OCI-LY7 (cell line): ENCODE data around the gene LDLRAD2. TPM values are rescaled to one million over a fixed set of nuclear protein-coding genes. Genes with fewer than 3 reads are reported as not detected.
"Not testable (repeated sequence)": the region's sequence is repeated elsewhere in the genome, so short reads cannot be mapped to it uniquely, and the experiment has no call there.

Source experiments
- BruUV-seq: library from RNA; stranded (reverse); fragments of 400-500 nt; replicated peaks from 2 replicates; lab custom pipeline; 2021; lab: Mats Ljungman, UMichigan
- CTCF ChIA-PET: fragments of 300-600 bp; sonication (Branson Sonifier 250); formaldehyde crosslinking; loops from one replicate; lab custom pipeline; 2022; ENCODE audit warnings: antibody characterized with exemption; ENCODE audit not compliant: unreplicated experiment; lab: Charles Lee
- POLR2A ChIA-PET: fragments of 300-600 bp; sonication (Branson Sonifier 250); formaldehyde crosslinking; loops from one replicate; lab custom pipeline; 2022; ENCODE audit warnings: antibody characterized with exemption; lab: Charles Lee
- DNase-seq: peaks from one replicate; pipeline ENCODE4 v3.0.0-alpha.2; 2015; ENCODE audit warnings: low spot score
- H2AFZ ChIP-seq: fragments of 200-600 bp; sonication (generic), shearing (Covaris generic); 2 replicates; pipeline ENCODE4 v1.6.1; 2014; ENCODE audit warnings: mild to moderate bottlenecking, antibody characterized with exemption, low read length, moderate library complexity
- H3K27ac ChIP-seq: fragments of 200-600 bp; sonication (generic); 2 replicates; pipeline ENCODE4 v1.5.1; 2014; ENCODE audit warnings: mixed run types, low read depth, mild to moderate bottlenecking, moderate library complexity, low read length, inconsistent platforms; ENCODE audit not compliant: poor library complexity, severe bottlenecking
- H3K36me3 ChIP-seq: fragments of 200-600 bp; sonication (generic); 2 replicates; pipeline ENCODE4 v1.6.1; 2014; ENCODE audit warnings: mild to moderate bottlenecking, antibody characterized with exemption, low read length, moderate library complexity, mixed read lengths; ENCODE audit not compliant: insufficient read depth
- H3K4me1 ChIP-seq: fragments of 200-600 bp; sonication (generic); 2 replicates; pipeline ENCODE4 v1.5.1; 2014; ENCODE audit warnings: mild to moderate bottlenecking, low read length; ENCODE audit not compliant: insufficient read depth, poor library complexity, severe bottlenecking
- H3K4me2 ChIP-seq: fragments of 200-600 bp; sonication (generic); 2 replicates; pipeline ENCODE4 v1.6.1; 2014; ENCODE audit warnings: mild to moderate bottlenecking, low read length
- H3K4me3 ChIP-seq: fragments of 200-600 bp; sonication (generic); 2 replicates; pipeline ENCODE4 v1.5.1; 2014; ENCODE audit warnings: mild to moderate bottlenecking, low read depth, low read length; ENCODE audit not compliant: poor library complexity, severe bottlenecking
- H3K79me2 ChIP-seq: fragments of 200-600 bp; sonication (generic); 2 replicates; pipeline ENCODE4 v1.6.1; 2016; ENCODE audit warnings: low read depth, mild to moderate bottlenecking, low read length, moderate library complexity, mixed read lengths; ENCODE audit not compliant: insufficient read depth
- H3K9me2 ChIP-seq: fragments of 200-600 bp; sonication (generic); 2 replicates; pipeline ENCODE4 v1.6.1; 2016; ENCODE audit warnings: mild to moderate bottlenecking, low read length, mixed read lengths; ENCODE audit not compliant: insufficient read depth
- H3K9me3 ChIP-seq: fragments of 200-600 bp; sonication (generic); 2 replicates; pipeline ENCODE4 v1.6.1; 2014; ENCODE audit warnings: mild to moderate bottlenecking, mixed run types, low read length, mixed read lengths
- H4K20me1 ChIP-seq: fragments of 200-600 bp; sonication (generic); 2 replicates; pipeline ENCODE4 v1.6.1; 2014; ENCODE audit warnings: mild to moderate bottlenecking, antibody characterized with exemption, low read length, moderate library complexity, mixed read lengths; ENCODE audit not compliant: insufficient read depth
- CTCF ChIP-seq: fragments of 200-600 bp; sonication (generic); conservative IDR thresholded peaks from 2 replicates; pipeline ENCODE4 v1.5.1; 2014; ENCODE audit warnings: mild to moderate bottlenecking, antibody characterized with exemption, low read length, moderate library complexity, mixed read lengths
- EZH2phosphoT487 ChIP-seq: fragments of 200-600 bp; sonication (generic); IDR thresholded peaks from 2 replicates; pipeline ENCODE4 v1.6.1; 2018; ENCODE audit warnings: low read depth, borderline replicate concordance, mild to moderate bottlenecking, mixed run types, antibody characterized with exemption, low read length, moderate library complexity, mixed read lengths
- intact Hi-C: fragments of 100-400 bp; cut with micrococcal nuclease; formaldehyde crosslinking; loops from one replicate; pipeline ENCODE4 v1.10.0; 2022; ENCODE audit not compliant: unreplicated experiment
- total RNA-seq, 2 experiments: library from RNA; depleted of rRNA in 1 of 2; stranded (reverse); fragments of >200 nt in 1 of 2; shearing (Covaris generic) in 1 of 2; gene quantifications; 2 replicates each; pipeline ENCODE4 v1.2.3, GENCODE V29; 2014 to 2022

LDLRAD2 gene
- total RNA-seq, 2 experiments from 2014 or later: not detected

GRCh38 chr1:21783679-21784603 is 28.1 kb upstream of the LDLRAD2 start:
- no peak for DNase-seq
- Histone ChIP-seq H2AFZ (peak overlapping the region; percentile 80), H3K4me3 (peak overlapping the region; percentile 85), H3K9me2 (no peaks in the 10 kb centered on the region), H3K79me2 (peaks cover 36% of the 10 kb centered on the region), H4K20me1 (peaks cover 11% of the 10 kb centered on the region), H3K9me3 (no peaks in the 10 kb centered on the region), H3K27ac (peak overlapping the region; percentile 94), H3K4me1 (peaks cover 21% of the 10 kb centered on the region), H3K4me2 (peak overlapping the region; percentile 90), H3K36me3 (peaks cover 7% of the 10 kb centered on the region; the same call in 1 of the 2 replicates)
- ChIA-PET CTCF (no interaction called here), POLR2A (interaction anchor here (1.0 to 2.5 kb wide), 2 partner anchors 14 to 37 kb away, joined by 4 to 13 read pairs; no protein-coding TSS in a partner anchor)
- intact Hi-C loops: loop anchor here (2.0 kb wide), 3 partner anchors 21 to 181 kb away; no protein-coding TSS in a partner anchor
- TF ChIP-seq EZH2phosphoT487 (no peak), CTCF (no peak)
- no TSS peak for BruUV-seq

GRCh38 chr1:21785764-21786163 is 26.3 kb upstream of the LDLRAD2 start:
- H2AFZ ChIP-seq, H3K4me1 ChIP-seq, H3K4me2 ChIP-seq, intact Hi-C loops, DNase-seq, BruUV-seq, H4K20me1 ChIP-seq, H3K9me2 ChIP-seq, H3K4me3 ChIP-seq, H3K27ac ChIP-seq, CTCF ChIA-PET, H3K9me3 ChIP-seq, H3K36me3 ChIP-seq, POLR2A ChIA-PET: not testable (repeated sequence)
- peaks cover 18% of the 10 kb centered on the region for H3K79me2 ChIP-seq

GRCh38 chr1:21786640-21787039 is 25.4 kb upstream of the LDLRAD2 start:
- no peaks in the 10 kb centered on the region for H3K9me2 ChIP-seq
- H4K20me1 ChIP-seq: no peaks in the 10 kb centered on the region; the same call in 1 of the 2 replicates
- intact Hi-C loops: no loop called here
- DNase-seq: no peak
- no peak overlapping the region for H2AFZ ChIP-seq
- H3K4me2 ChIP-seq: no peak overlapping the region
- H3K4me3 ChIP-seq: no peak overlapping the region
- TF ChIP-seq EZH2phosphoT487 (no peak), CTCF (no peak)
- peaks cover 9% of the 10 kb centered on the region for H3K79me2 ChIP-seq
- peaks cover 6% of the 10 kb centered on the region for H3K4me1 ChIP-seq
- no peak overlapping the region for H3K27ac ChIP-seq
- ChIA-PET CTCF (no interaction called here), POLR2A (no interaction called here)
- H3K9me3 ChIP-seq: no peaks in the 10 kb centered on the region
- H3K36me3 ChIP-seq: no peaks in the 10 kb centered on the region
- BruUV-seq: no TSS peak
